GM21423 (cell line): ENCODE measurements around the gene LIF.

Experiments used
- ATAC-seq: cut with Tn5 transposase; IDR thresholded peaks from one replicate; pipeline ENCODE4 v1.9.1; 2021; ENCODE audit warnings: mild to moderate bottlenecking, moderate library complexity; ENCODE audit not compliant: unreplicated experiment

Gene LIF

GRCh38 chr22:30193031-30193775 is 53.4 kb downstream of the LIF start:
- no peak for ATAC-seq

GRCh38 chr22:30192427-30192826 is 54.1 kb downstream of the LIF start:
- ATAC-seq, result no peak

GRCh38 chr22:30191040-30191701 is 55.4 kb downstream of the LIF start:
- no peak for ATAC-seq

GRCh38 chr22:30190574-30190973 is 56.0 kb downstream of the LIF start:
- no peak for ATAC-seq
